Stimulated activated naive B cell treated with anti-CD40 and anti-IgM and Interleukin-4, amounts not matched to agents 10 μg/mL and 1 μg/mL and 100 μg/mL, for 72 hours (primary cell): ENCODE results near the gene TPSD1.
"Not testable (repeated sequence)": the region's sequence is repeated elsewhere in the genome, so short reads cannot be mapped to it uniquely, and the experiment has no call there.

Experiments used
- ATAC-seq, 2 donors: fragments of 150-1000 bp; cut with Tn5 transposase; replicated peaks; 2 replicates each; pipeline ENCODE4 v1.10.0; 2021; ENCODE audit warnings: moderate library complexity in 1 of 2
- DNase-seq: peaks from one replicate; pipeline ENCODE4 v3.0.0; 2021
- H3K27ac Mint-ChIP-seq: one replicate; pipeline ENCODE4 v1.8.0; 2022; ENCODE audit warnings: mild to moderate bottlenecking, mixed read lengths
- H3K27me3 Mint-ChIP-seq, 2 donors: one replicate each; pipeline ENCODE4 v1.8.0; 2022; ENCODE audit warnings: mixed read lengths in 2 of 2
- H3K36me3 Mint-ChIP-seq, 2 donors: one replicate each; pipeline ENCODE4 v1.8.0; 2022; ENCODE audit warnings: mixed read lengths in 2 of 2, mild to moderate bottlenecking in 1 of 2
- H3K4me1 Mint-ChIP-seq, 2 donors: one replicate each; pipeline ENCODE4 v1.8.0; 2022; ENCODE audit warnings: mixed read lengths in 2 of 2, mild to moderate bottlenecking in 1 of 2
- H3K4me3 Mint-ChIP-seq, 2 donors: one replicate each; pipeline ENCODE4 v1.8.0; 2022; ENCODE audit warnings: mild to moderate bottlenecking in 2 of 2, mixed read lengths in 2 of 2, moderate library complexity in 1 of 2
- H3K9me3 Mint-ChIP-seq, 2 donors: one replicate each; pipeline ENCODE4 v1.8.0; 2022; ENCODE audit warnings: mixed read lengths in 2 of 2, mild to moderate bottlenecking in 1 of 2

The TPSD1 gene

DNA sequence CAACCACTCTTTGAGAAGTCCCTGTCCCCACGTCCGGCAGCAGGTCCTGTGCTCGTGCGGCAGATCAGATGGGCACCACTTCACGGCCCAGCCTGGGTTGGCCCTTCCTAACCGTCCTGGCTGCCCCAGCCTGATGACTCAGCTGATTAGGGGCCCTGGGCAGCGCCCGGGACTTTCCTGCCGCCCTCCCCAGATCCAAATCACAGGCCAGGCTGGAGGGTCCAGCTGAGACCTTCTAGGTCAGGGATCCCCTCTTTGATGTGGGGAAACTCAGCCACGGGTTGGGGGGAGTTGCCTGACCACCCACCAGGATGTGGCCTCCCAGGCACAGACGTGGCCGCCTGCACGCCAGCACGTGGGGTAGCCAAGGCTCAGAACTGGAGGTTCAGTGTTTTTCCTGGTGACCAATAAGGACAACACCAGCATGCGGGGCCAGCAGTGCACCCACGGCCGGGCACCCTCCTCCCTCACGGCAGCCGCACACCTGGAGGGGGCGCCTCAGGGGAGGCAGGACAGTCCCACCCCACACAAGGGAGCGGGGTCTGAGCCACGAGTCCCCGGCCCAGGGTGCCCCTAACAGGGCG lies 30.0 kb upstream of the TPSD1 start:
- H3K27ac Mint-ChIP-seq, H3K4me1 Mint-ChIP-seq, ATAC-seq: not testable (repeated sequence)

DNA sequence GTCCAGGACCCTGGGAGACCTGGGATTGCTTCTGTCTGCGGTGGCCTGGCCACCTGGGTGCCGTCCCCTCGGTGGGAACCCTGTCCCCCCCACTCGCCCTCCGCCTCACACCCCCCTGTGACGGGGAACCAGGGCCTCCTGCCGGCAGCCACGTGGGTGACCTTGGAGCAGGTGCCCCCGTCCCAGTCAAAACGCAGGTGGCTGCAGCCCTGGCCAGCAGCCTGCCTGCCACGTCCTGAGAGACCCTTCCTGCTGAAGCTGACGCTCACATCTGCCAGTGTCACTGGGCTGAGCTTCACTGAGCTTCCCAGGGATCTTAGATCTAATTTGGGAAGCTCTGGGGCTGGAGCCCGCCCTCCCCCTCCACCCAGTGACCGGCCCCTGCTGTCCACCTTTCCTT lies 29.2 kb upstream of the TPSD1 start:
- not testable (repeated sequence) for H3K9me3 Mint-ChIP-seq, H3K4me1 Mint-ChIP-seq, H3K27ac Mint-ChIP-seq, DNase-seq, H3K4me3 Mint-ChIP-seq, H3K36me3 Mint-ChIP-seq, ATAC-seq
- H3K27me3 Mint-ChIP-seq = peaks cover 5 to 10% of the 10 kb centered on the region in 2 donors

More for the DNA sequence above, 30.0 kb upstream of the TPSD1 start:
- not testable (repeated sequence) for H3K36me3 Mint-ChIP-seq, H3K4me3 Mint-ChIP-seq, DNase-seq, H3K9me3 Mint-ChIP-seq
- H3K27me3 Mint-ChIP-seq = peaks cover 5 to 14% of the 10 kb centered on the region in 2 donors

DNA sequence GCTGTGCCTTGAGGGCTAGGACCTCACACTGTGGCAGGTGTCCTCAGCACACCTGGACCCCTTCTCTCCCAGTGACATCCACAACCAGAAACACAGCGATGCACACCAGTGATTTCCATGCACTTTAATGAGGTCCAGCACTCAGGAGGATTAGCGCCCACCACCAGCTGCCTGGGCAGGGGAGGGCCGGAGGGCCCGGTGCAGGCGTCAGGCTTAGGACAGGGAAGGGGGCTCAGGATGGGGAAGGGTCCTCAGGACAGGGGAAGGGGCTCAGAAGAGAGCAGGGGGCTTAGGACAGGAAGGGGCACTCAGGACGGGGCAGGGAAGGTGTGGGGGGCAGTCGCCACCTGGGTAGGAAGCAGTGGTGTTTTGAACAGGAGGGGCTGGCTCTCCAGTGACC lies 27.6 kb upstream of the TPSD1 start:
- H3K4me3 Mint-ChIP-seq, DNase-seq, ATAC-seq, H3K4me1 Mint-ChIP-seq, H3K27me3 Mint-ChIP-seq, H3K27ac Mint-ChIP-seq, H3K9me3 Mint-ChIP-seq, H3K36me3 Mint-ChIP-seq: not testable (repeated sequence)

DNA sequence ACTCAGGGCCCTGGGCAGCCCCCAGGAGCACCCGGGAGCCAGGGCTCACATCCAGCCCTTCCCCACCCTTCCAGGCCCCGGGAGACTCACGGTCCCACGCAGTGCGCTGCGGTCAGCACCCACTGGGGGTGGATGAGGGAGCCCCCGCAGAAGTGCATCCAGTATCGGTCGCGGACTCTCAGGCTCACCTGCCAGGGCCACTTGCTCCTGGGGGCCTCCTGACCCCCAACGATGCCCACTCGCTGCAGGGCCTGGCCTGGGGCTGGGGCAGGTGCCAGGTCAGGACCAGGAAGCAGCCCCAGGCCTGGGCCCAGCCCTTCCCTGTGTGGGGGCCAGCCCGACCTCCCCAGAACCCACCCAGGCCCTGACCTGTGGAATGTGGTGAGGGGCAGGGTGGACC lies 26.4 kb upstream of the TPSD1 start:
- not testable (repeated sequence) for H3K27me3 Mint-ChIP-seq, H3K4me1 Mint-ChIP-seq, DNase-seq, H3K36me3 Mint-ChIP-seq, ATAC-seq, H3K27ac Mint-ChIP-seq, H3K9me3 Mint-ChIP-seq, H3K4me3 Mint-ChIP-seq

DNA sequence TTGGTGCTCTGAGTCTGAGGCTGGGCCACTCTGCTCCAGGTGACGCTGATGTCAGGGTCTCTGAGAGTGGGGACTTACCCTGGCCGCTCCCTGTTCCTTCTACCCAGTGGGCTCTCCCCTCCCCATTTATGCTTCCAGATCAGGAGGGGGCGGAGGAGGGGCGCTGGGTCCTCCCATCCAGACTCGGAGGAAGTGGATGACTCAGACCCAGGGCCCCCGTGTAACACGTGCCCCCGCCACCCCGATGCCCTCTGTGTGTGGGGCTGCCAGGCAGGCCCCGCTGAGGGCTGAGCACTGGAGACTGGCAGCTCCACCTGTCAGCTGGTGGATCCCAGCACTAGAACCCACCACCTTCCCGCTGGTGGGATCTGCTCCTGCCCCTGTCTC lies 25.8 kb upstream of the TPSD1 start, which contains the start of gene TPSB2:
Gene TPSB2 (minus strand): TSS at position 101 of the 387 bp plus-strand sequence. CDS start 233 bp downstream, outside the sequence.
- H3K9me3 Mint-ChIP-seq, H3K27me3 Mint-ChIP-seq, H3K4me3 Mint-ChIP-seq, H3K27ac Mint-ChIP-seq, H3K36me3 Mint-ChIP-seq, H3K4me1 Mint-ChIP-seq, ATAC-seq, DNase-seq: not testable (repeated sequence)

DNA sequence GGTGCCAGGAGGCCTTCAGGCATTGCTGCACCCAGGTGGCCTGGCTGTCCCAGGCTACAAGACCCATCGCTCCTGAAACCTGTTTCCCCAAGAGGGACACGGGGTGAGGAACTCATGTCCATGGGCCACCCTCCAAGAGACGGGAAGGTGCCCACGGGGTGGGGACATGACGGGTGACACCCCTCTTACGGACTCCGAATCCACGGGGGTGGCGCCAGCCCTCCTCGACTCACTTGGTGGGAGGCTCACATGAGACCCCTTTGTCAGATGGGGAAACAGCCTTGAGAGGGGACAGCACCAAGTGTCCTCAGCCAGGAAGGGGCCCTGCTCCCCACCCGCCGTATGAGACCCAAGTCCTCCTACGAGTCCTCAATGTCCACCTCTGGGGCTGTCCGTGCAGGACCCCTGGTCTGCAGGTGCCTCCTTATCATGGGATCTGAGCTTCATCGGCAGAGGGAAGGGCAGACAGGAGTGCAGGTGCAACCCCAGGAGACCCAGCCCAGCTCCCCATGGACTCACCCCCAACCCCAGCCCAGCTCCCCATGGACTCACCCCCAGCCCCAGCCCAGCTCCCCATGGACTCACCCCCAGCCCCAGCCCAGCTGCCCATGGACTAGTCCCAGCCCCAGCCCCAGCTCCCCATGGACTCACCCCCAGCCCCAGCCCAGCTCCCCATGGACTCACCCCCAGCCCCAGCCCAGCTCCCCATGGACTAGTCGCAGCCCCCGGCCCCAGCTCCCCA lies 25.2 kb upstream of the TPSD1 start:
- H3K4me1 Mint-ChIP-seq, H3K36me3 Mint-ChIP-seq, H3K4me3 Mint-ChIP-seq, ATAC-seq, H3K27ac Mint-ChIP-seq, H3K9me3 Mint-ChIP-seq, DNase-seq, H3K27me3 Mint-ChIP-seq: not testable (repeated sequence)

DNA sequence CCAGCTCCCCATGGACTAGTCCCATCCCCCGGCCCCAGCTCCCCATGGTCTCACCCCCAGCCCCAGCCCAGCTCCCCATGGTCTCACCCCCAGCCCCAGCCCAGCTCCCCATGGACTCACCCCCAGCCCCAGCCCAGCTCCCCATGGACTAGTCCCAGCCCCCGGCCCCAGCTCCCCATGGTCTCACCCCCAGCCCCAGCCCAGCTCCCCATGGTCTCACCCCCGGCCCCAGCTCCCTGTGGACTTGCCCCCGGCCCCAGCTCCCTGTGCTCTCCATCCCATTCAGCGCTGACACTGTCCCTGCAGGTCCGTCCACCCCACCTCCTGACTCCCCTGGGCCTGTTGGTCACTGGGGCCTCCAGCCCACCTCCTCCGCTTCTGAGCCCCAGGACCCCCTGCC lies 24.6 kb upstream of the TPSD1 start:
- H3K9me3 Mint-ChIP-seq, H3K36me3 Mint-ChIP-seq, H3K4me1 Mint-ChIP-seq, ATAC-seq, H3K27me3 Mint-ChIP-seq, DNase-seq, H3K27ac Mint-ChIP-seq, H3K4me3 Mint-ChIP-seq: not testable (repeated sequence)

DNA sequence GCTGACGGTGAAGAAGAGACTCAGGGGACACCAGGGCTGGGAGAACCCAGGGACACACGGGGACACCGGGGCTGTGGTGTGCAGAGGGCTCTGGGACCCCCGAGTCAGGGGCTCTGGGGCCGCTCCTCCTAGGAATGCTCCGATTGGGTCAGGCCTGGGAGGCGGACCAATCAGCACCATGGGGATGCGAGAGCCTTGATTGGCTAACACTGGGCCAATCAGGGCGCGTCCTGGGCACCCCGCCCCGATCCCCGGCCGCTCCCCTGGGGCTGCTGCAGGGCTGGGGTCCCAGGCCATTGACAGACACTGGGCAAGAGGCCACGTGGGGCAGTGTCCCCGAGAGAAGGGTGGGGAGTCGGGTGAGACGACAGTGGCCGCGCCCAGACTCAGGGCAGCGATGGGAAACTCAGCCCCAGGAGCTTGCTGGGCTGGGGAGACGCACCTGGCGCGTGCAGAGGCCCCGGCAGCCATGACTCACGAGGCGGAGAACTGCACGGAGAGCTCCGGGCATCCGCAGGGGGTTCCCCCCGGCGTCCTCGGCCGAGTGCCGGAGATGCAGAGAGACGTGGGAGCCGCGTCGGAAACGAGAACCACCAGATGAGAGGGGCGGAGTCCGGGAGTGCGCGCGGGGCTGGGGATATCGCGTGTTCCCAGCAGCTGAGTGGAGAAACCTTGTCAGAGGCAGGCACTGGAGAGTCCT lies 23.7 kb upstream of the TPSD1 start:
- H3K27ac Mint-ChIP-seq, ATAC-seq, H3K4me3 Mint-ChIP-seq: not testable (repeated sequence)

DNA sequence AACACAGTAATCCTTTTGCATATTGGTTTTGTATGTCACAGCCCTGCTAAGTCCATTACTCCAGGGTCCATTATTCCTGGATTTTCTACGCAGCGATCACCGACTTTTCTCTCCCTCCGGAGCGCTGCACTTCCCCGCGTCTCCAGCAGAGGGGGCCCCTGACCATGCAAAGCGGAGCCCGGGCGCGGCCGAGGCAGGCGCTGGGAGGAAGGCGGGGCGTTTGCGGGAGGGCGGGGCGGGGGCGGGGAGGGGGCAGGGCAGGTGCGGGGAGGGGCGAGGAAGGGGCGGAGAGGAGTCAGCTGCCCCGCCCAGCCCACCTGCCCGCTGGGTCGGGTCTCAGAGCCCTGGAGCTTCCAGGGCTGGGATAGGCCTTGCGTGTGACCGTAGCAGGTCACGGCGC lies 19.2 kb upstream of the TPSD1 start:
- H3K9me3 Mint-ChIP-seq, H3K4me1 Mint-ChIP-seq, H3K27ac Mint-ChIP-seq, H3K36me3 Mint-ChIP-seq, H3K4me3 Mint-ChIP-seq, H3K27me3 Mint-ChIP-seq, DNase-seq: not testable (repeated sequence)
- peak; percentile 54 to 75 for ATAC-seq

More for the DNA sequence above, 23.7 kb upstream of the TPSD1 start:
- not testable (repeated sequence) for H3K36me3 Mint-ChIP-seq, H3K27me3 Mint-ChIP-seq, H3K4me1 Mint-ChIP-seq, H3K9me3 Mint-ChIP-seq, DNase-seq

DNA sequence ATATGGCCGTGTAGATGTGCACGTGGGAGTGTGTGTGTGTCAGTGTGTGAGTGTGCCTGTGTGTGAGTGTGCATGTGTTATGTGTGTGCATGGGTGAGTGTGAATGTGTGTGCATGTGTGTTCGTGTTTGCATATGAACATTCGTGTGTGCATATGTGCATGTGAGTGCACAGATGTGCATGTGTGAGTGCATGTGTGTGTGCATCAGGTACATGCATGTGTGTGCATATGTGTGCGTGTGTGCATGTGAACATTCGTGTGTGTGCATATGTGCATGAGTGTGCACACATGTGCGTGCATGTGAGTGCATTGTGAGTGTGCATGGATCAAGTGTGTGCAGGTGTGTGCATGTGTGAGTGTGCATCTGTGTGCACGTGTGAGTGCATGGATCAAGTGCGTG lies 17.9 kb upstream of the TPSD1 start:
- DNase-seq (no peak), ATAC-seq (no peak)
- Mint-ChIP-seq H3K4me1 (peaks cover 0 to 3% of the 10 kb centered on the region in 2 donors), H3K36me3 (no peaks in the 10 kb centered on the region), H3K27ac (no peak overlapping the region), H3K27me3 (peaks cover 0 to 7% of the 10 kb centered on the region in 2 donors), H3K9me3 (no peaks in the 10 kb centered on the region), H3K4me3 (no peak overlapping the region)

DNA sequence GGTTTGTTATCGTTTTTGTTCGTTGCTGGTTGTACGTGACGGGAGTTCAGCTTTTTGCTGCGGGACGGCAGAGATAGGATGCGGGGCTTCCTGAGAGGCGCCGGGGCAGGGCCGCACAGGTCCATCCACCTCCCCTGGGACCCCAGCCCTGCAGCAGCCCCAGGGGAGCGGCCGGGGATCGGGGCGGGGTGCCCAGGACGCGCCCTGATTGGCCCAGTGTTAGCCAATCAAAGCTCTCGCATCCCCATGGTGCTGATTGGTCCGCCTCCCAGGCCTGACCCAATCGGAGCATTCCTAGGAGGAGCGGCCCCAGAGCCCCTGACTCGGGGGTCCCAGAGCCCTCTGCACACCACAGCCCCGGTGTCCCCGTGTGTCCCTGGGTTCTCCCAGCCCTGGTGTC lies 17.0 kb upstream of the TPSD1 start:
- not testable (repeated sequence) for H3K4me3 Mint-ChIP-seq, H3K27me3 Mint-ChIP-seq, H3K9me3 Mint-ChIP-seq, H3K36me3 Mint-ChIP-seq, ATAC-seq, DNase-seq, H3K4me1 Mint-ChIP-seq, H3K27ac Mint-ChIP-seq

DNA sequence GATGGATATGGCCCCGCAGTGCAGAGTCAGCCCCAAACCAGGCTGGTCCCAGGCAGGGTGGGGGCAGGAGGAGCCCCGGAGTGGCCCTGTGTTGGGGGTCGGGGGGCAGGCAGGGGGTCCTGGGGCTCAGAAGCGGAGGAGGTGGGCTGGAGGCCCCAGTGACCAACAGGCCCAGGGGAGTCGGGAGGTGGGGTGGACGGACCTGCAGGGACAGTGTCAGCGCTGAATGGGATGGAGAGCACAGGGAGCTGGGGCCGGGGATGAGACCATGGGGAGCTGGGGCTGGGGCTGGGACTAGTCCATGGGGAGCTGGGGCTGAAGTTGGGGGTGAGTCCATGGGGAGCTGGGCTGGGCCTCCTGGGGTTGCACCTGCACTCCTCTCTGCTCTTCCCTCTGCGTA lies 16.3 kb upstream of the TPSD1 start:
- ATAC-seq, H3K4me3 Mint-ChIP-seq, DNase-seq, H3K9me3 Mint-ChIP-seq, H3K36me3 Mint-ChIP-seq, H3K27me3 Mint-ChIP-seq, H3K4me1 Mint-ChIP-seq, H3K27ac Mint-ChIP-seq: not testable (repeated sequence)

DNA sequence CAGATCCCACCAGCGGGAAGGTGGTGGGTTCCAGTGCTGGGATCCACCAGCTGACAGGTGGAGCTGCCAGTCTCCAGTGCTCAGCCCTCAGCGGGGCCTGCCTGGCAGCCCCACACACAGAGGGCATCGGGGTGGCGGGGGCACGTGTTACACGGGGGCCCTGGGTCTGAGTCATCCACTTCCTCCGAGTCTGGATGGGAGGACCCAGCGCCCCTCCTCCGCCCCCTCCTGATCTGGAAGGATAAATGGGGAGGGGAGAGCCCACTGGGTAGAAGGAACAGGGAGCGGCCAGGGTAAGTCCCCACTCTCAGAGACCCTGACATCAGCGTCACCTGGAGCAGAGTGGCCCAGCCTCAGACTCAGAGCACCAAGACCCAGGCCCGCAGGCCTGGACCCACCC lies 15.4 kb upstream of the TPSD1 start, which contains the start of gene TPSAB1:
Gene TPSAB1 (plus strand): TSS at position 270 of the 400 bp plus-strand sequence. CDS start 234 bp downstream, outside the sequence.
- not testable (repeated sequence) for DNase-seq, H3K36me3 Mint-ChIP-seq, H3K9me3 Mint-ChIP-seq, H3K27ac Mint-ChIP-seq, H3K4me3 Mint-ChIP-seq, H3K4me1 Mint-ChIP-seq, ATAC-seq
- H3K27me3 Mint-ChIP-seq = peaks cover 10% of the 10 kb centered on the region in 2 donors

DNA sequence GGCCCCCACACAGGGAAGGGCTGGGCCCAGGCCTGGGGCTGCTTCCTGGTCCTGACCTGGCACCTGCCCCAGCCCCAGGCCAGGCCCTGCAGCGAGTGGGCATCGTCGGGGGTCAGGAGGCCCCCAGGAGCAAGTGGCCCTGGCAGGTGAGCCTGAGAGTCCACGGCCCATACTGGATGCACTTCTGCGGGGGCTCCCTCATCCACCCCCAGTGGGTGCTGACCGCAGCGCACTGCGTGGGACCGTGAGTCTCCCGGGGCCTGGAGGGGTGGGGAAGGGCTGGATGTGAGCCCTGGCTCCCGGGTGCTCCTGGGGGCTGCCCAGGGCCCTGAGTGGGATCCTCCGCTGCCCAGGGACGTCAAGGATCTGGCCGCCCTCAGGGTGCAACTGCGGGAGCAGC lies 14.8 kb upstream of the TPSD1 start:
- not testable (repeated sequence) for H3K4me3 Mint-ChIP-seq, H3K27ac Mint-ChIP-seq, H3K9me3 Mint-ChIP-seq, H3K4me1 Mint-ChIP-seq, ATAC-seq, H3K36me3 Mint-ChIP-seq, DNase-seq
- peaks cover 12 to 15% of the 10 kb centered on the region in 2 donors for H3K27me3 Mint-ChIP-seq

DNA sequence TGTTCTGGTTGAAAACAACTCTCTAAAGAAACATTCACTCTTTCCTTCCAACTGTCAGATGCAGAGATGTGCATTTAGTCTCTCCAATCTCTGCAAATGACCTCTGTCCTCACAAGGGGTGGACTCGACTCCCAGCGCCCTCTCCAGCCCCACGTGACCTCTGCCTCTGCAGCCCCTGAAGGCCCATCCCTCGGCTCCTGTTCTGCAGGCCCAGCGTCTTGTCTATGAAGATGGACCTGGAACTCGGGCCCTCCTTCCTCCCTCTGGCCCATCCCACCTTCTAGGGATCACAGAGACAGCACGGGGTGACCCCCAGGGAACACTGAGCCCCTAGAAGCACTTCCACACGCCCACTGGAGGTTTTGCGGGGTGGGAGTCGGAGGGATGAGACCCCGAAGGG lies 12.5 kb upstream of the TPSD1 start:
- H3K27me3 Mint-ChIP-seq = peaks cover 17 to 31% of the 10 kb centered on the region in 2 donors
- not testable (repeated sequence) for H3K9me3 Mint-ChIP-seq, H3K36me3 Mint-ChIP-seq, DNase-seq, H3K27ac Mint-ChIP-seq, H3K4me1 Mint-ChIP-seq, H3K4me3 Mint-ChIP-seq, ATAC-seq
